Tongue (tissue), 2 donors: ENCODE measurements around the gene HDGF. TPM values are rescaled to one million over a fixed set of nuclear protein-coding genes. Genes with fewer than 3 reads are reported as not detected.

Experiments
- DNase-seq: peaks from one replicate; pipeline ENCODE4 v3.0.0-alpha.2; 2015
- total RNA-seq: library from RNA; depleted of rRNA; stranded (reverse); fragments of >200 nt; gene quantifications from one replicate; pipeline ENCODE4 v1.2.3, GENCODE V29; 2014

Gene HDGF
- total RNA-seq, 1 donor from 2014 or later, result 130 TPM

DNA sequence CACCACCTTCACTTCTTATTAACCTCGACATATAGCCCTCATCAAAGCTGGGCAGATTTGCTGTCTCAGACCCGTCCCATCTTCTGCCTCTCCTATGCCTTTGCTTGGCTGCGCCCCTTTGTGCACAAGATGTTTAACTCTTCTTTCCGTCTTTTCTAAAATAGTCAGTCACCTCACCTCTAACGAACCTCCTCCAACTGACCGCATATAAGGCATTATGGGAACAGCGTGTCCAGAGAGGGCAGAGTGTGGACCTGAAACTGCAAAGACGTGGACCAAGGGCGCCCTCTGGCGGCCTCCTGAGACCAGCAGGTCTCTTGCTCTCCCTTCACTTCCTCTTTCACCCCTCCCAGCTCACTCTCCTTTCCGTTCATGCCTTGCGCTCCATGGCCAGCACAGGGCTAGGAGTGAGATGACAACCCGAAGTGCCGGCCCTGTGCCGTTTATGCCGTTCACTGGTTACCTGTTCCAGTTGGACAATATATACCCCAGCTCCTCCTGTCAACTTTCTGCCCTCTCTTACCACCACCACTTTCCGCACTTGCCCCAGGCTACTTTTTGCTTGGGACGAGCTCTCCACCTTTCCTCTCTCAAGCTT lies 25.7 kb downstream of the HDGF start:
- DNase-seq, result peak; percentile 95

- no peak for DNase-seq
These were observed 29.9 kb downstream of the HDGF start for GRCh38 chr1:156721535-156721934.

GRCh38 chr1:156721131-156721530 lies 30.3 kb downstream of the HDGF start:
- no peak for DNase-seq

DNA sequence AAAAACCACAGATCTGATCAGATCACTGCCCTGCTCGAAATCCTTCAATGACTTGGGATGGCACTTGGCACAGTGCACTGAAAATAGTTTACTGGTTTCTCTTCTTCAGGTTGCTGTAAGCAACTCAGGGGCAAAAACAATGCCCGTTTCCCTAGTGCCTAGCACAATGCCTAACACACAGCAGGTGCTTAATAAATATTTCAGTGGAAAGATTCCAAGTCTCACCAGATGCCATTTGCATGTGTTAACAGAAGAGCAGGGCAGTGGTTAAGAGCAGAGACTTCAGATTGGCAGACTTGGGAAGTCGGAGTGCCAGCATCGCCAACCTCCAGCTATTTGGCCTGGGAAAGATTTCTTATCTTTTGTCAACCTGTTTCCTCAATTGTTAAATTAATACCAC lies 34.1 kb downstream of the HDGF start:
- DNase-seq, result no peak

DNA sequence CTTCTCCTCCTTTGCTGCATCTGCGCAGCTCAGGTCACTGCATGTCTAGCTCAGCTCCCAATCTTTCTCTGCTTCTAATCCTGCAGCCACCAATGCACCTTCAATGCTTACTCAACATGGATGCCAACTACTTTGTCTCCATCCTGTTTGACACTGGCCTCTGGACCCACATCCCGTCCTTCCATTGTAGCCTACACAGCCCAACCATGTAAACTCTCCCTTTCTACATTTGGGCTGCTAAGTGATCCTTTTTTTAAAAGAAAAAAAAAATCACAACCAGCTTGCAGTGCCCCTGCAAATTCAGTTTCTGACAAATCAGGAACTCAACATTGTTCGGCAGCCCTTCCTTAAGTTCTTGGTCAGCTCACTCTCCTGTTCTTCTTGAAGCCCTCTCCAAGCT lies 36.6 kb downstream of the HDGF start:
- no peak for DNase-seq

DNA sequence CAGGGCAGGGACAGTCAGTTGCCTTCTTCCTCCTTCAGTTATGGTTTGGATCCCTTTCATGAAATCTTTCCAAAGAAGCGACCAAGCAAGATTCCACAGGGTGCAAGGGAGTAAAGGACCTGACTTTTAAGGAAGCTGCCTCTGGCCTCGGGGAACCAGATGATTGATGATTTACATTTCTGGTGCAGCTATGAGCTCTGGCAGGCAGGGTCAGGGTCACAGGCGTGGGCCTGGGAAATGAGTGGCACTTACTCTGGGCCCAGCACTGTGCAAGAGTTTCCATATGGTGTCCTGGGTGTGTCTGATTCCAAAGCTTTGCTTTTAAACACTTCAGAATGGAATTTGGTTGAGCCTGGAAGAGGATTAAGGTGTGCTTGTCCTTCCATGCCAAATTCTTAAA lies 38.8 kb downstream of the HDGF start:
- no peak for DNase-seq

DNA sequence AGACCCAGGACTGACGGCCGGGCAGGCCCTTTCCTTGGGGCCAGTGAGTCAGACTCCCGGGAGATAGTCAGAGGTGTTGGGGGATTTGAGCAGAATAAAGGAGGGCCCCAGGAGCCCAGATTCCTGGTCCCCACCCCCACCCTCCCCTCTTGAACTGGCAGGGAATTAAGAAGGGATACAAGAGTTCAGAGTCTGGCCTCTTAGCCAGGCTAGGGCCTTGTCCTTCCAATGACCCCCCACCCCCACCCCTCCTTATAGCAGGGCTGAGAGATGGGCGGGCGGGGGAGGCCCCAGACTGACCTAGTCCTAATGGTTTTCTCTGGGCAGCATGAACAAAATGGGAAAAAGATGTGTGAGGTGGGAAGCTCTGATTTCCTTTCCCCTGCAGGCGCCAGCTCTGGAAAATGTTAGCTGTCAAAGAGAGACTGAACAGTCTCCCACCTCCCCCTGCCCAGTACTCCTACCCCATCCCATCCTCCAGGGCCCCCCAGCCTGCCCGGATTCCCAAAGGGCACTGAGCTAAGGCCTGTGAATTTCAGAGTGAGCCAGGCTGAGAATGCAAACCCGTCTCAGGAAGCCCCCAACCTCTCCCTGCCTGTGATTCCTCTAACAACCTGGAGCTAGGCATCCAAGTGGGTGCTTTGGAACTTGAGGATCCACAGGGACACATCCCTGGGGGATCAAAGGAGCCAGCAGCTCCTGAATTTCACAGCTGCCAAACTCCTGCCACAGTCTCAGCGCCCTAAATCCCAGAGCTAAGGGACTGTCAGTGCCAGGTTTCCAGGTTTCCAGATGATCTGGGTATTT lies 40.3 kb downstream of the HDGF start:
- peak; percentile 85 for DNase-seq

GRCh38 chr1:156709757-156710489 lies 41.6 kb downstream of the HDGF start:
- DNase-seq, result peak; percentile 89

- DNase-seq, result peak; percentile 35
These were observed 42.4 kb downstream of the HDGF start for GRCh38 chr1:156709031-156709430.

DNA sequence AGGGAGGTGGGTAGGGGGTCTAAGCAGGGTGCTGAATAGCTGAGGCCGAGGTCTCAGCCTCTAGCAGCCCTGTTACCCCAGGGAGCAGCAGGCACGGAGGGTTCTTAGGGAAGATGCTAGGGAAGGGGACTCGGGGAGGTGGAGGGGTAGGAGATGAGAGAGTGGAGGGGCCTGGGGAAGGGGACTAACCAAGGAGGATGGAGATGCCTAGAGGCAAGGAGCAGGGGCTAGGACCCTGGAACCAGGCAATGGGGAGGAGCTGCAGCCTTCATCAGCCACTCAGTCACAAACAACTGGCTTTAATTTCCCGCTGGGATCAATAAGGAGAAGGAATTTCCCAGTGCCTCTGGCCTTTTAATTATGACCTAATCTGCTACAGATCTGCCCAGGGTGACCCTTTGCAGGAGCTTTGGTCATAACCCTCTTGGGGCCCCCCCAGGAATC lies 43.2 kb downstream of the HDGF start:
- peak; percentile 40 for DNase-seq

DNA sequence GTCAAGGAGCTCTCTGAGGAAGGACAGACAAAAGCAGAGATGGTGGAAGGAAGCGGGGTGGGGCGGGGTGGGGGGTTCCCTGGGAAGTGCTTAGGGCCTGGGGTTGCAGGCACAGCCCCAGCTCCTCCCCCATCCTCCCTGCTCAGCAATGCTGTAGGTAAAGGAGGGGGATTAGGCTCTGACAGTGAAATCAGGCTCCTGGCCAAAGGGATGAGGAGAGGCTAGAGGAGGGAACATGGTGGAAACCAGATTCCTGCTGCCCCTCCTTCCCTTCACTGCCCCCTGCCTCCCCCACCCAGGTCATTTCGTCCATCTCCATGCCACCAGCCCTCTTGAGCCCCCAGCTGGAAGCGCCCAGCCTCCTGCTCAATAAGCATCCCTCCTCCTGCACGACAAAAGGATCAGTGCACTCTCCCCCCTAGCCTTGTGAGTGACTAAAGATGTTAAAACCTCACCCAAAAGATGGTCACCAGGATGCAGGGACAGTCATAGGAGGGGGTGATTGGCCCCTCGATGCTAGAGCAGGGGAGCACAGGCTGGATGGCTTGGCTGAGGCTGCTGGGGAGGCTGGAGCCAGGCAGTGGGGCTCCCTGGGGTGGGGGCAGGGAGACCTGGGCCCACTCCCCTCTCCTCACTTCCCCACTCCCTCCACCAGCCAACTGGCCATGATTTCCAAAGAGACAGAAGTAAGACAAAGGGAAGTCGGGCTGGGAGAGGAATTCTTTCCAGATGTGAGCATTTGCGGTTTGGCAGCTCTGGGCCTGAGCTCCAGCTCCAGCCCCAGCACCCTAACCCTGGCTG lies 43.9 kb downstream of the HDGF start:
- peak; percentile 88 for DNase-seq

- peak; percentile 83 for DNase-seq
These were observed 44.6 kb downstream of the HDGF start for GRCh38 chr1:156706657-156707416.

- peak; percentile 89 for DNase-seq
These were observed 45.4 kb downstream of the HDGF start for GRCh38 chr1:156705918-156706656.

GRCh38 chr1:156705321-156705917 lies 46.1 kb downstream of the HDGF start, which contains the start of gene CRABP2:
Gene CRABP2, minus strand, starts transcription at chr1:156705583. Its CDS starts 137 bp downstream, at chr1:156705446.
- peak; percentile 81 for DNase-seq

- peak; percentile 39 for DNase-seq
These were observed 46.5 kb downstream of the HDGF start for GRCh38 chr1:156704930-156705320.

- peak; percentile 14 for DNase-seq
These were observed 47.2 kb downstream of the HDGF start for GRCh38 chr1:156704166-156704711.

- DNase-seq, result peak; percentile 26
These were observed 47.7 kb downstream of the HDGF start for GRCh38 chr1:156703741-156704140.

DNA sequence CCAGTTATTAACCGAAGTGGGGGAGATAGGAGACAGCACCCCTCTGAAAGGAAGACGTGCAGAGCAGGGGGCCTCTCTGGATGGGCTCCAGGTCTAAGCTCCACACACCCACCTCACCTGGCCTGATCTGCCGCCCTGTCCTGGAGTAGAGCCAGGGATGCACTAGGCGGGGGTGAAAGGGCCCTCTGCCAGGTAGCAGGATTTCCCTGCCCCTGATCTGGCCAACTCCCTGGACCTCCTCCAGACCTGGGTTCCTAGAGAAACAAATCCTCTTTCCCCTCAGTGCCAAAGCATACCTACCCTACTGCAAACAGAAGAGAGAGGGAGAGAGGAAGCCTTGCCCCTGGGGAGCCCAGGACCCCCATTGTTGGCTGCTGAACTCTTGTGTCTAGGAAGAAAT lies 48.1 kb downstream of the HDGF start:
- no peak for DNase-seq

GRCh38 chr1:156700736-156701531 lies 50.5 kb downstream of the HDGF start:
- no peak for DNase-seq
